ENCODE measurements around the gene MT1M. TPM values are rescaled to one million over a fixed set of nuclear protein-coding genes. Genes with fewer than 3 reads are reported as not detected.

The MT1M gene
- total RNA-seq, 1 experiment from 2014 or later: not detected

DNA sequence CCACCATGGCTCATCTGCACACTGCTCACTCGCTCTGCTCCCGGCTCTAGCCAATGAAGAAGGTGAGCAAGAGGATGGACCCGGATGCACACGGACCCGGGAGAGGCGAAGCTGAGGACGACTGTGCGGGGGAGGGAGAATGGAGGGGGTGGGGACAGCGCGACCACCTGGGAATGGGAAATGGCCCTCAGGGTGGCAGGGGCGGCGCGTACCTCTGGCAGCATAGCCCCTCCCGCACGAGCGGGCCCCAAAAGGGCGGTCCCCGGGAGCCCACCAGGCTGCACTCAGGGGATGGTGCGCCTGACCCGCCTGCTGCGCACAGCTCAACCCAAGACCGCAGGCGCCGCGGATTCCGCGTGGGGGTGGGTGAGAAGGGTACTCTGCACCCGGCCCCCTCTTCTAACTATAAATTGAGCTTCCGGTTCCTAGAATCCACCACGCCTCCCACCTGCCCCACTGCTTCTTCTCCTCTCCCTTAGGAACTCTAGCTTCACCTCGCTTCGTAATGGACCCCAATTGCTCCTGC is 43.3 kb downstream of the MT1M start:
- CTCF ChIA-PET: no interaction called here
- no peak overlapping the region for H3K4me2 ChIP-seq
- peaks cover 21% of the 10 kb centered on the region for H3F3A ChIP-seq (ENCODE audit: insufficient read depth, low read depth)
- H3K4me3 ChIP-seq: no peak overlapping the region
- no peaks in the 10 kb centered on the region for H3K27me3 ChIP-seq (ENCODE audit: insufficient read depth, low read depth)
- no peaks in the 10 kb centered on the region for H4K20me1 ChIP-seq (ENCODE audit: insufficient read depth)
- H3K36me3 ChIP-seq (ENCODE audit: low read depth): no peaks in the 10 kb centered on the region
- no peaks in the 10 kb centered on the region for H3K9me3 ChIP-seq (ENCODE audit: insufficient read depth, low read depth)
- TF ChIP-seq EZH2 (IDR thresholded peaks at IDR 0.05; ENCODE audit: low read depth) (no peak), CTCF (conservative IDR thresholded peaks at IDR 0.05) (no peak)
- H2AFZ ChIP-seq: no peak overlapping the region
- no peak for DNase-seq
- H3K79me2 ChIP-seq (ENCODE audit: low read depth): no peaks in the 10 kb centered on the region
- POLR2A ChIA-PET (ENCODE audit: unreplicated experiment): no interaction called here
- peaks cover 14% of the 10 kb centered on the region for H3K4me1 ChIP-seq (replicated peaks; ENCODE audit: insufficient read depth)
- no peaks in the 10 kb centered on the region for H3K9me2 ChIP-seq (ENCODE audit: insufficient read depth)
- intact Hi-C loops (cut with micrococcal nuclease; ENCODE audit: unreplicated experiment): no loop called here
- no peak overlapping the region for H3K27ac ChIP-seq
- no TSS peak for BruUV-seq (replicated peaks)

DNA sequence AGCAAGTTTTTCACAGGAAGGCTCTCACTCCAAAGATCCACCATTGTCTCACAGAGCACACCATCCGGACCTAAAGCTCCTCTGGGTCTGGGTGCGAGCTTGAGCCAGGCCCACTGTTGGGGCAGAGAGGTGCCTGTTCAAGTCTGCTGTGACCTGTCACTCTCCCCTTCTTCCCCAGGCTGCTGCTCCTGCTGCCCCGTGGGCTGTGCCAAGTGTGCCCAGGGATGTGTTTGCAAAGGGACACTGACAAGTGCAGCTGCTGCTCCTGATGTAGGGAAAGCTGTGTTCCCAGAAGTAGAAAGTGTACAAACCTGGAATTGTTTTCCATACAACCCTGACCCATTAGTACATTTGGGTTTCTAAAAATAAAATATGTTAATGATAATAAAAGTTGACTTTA is 45.0 kb downstream of the MT1M start:
- Histone ChIP-seq H3K27me3 (ENCODE audit: insufficient read depth, low read depth) (no peaks in the 10 kb centered on the region), H3K4me1 (replicated peaks; ENCODE audit: insufficient read depth) (peaks cover 27% of the 10 kb centered on the region), H3K79me2 (ENCODE audit: low read depth) (no peaks in the 10 kb centered on the region), H3K27ac (no peak overlapping the region), H3K4me3 (no peak overlapping the region), H4K20me1 (ENCODE audit: insufficient read depth) (no peaks in the 10 kb centered on the region), H3K9me3 (ENCODE audit: insufficient read depth, low read depth) (no peaks in the 10 kb centered on the region), H2AFZ (no peak overlapping the region), H3K4me2 (no peak overlapping the region), H3K36me3 (ENCODE audit: low read depth) (no peaks in the 10 kb centered on the region), H3F3A (ENCODE audit: insufficient read depth, low read depth) (peaks cover 29% of the 10 kb centered on the region), H3K9me2 (ENCODE audit: insufficient read depth) (no peaks in the 10 kb centered on the region)
- intact Hi-C loops (cut with micrococcal nuclease; ENCODE audit: unreplicated experiment): no loop called here
- TF ChIP-seq CTCF (conservative IDR thresholded peaks at IDR 0.05) (no peak), EZH2 (IDR thresholded peaks at IDR 0.05; ENCODE audit: low read depth) (no peak)
- CTCF ChIA-PET: no interaction called here
- BruUV-seq (replicated peaks): no TSS peak
- DNase-seq: no peak
- POLR2A ChIA-PET (ENCODE audit: unreplicated experiment): no interaction called here

GRCh38 chr16:56679078-56679730 is 46.7 kb downstream of the MT1M start:
- TF ChIP-seq EZH2 (IDR thresholded peaks at IDR 0.05; ENCODE audit: low read depth) (no peak), CTCF (conservative IDR thresholded peaks at IDR 0.05) (no peak)
- no peaks in the 10 kb centered on the region for H3K79me2 ChIP-seq (ENCODE audit: low read depth)
- intact Hi-C loops (cut with micrococcal nuclease; ENCODE audit: unreplicated experiment): no loop called here
- no peaks in the 10 kb centered on the region for H3K9me2 ChIP-seq (ENCODE audit: insufficient read depth)
- H3K9me3 ChIP-seq (ENCODE audit: insufficient read depth, low read depth): no peaks in the 10 kb centered on the region
- H3K36me3 ChIP-seq (ENCODE audit: low read depth): no peaks in the 10 kb centered on the region
- peaks cover 29% of the 10 kb centered on the region for H3F3A ChIP-seq (ENCODE audit: insufficient read depth, low read depth)
- BruUV-seq (replicated peaks): no TSS peak
- no peaks in the 10 kb centered on the region for H3K27me3 ChIP-seq (ENCODE audit: insufficient read depth, low read depth)
- 0 out of 2 replicates have a peak overlapping the region, but pooled peaks have one; percentile 34 for H3K4me2 ChIP-seq
- ChIA-PET POLR2A (ENCODE audit: unreplicated experiment) (interaction anchor here (0.6 to 0.7 kb wide), 3 partner anchors 10 to 228 kb away, joined by 3 to 4 read pairs (median 3); partner anchors contain the start of gene NUDT21), CTCF (interaction anchor here (0.6 kb wide), 1 partner anchor 22 kb away, joined by 5 read pairs; no protein-coding TSS in a partner anchor)
- H3K4me1 ChIP-seq (replicated peaks; ENCODE audit: insufficient read depth): peaks cover 36% of the 10 kb centered on the region
- no peak overlapping the region for H2AFZ ChIP-seq
- no peak for DNase-seq
- no peaks in the 10 kb centered on the region for H4K20me1 ChIP-seq (ENCODE audit: insufficient read depth)
- H3K4me3 ChIP-seq: no peak overlapping the region
- peak overlapping the region; percentile 31; the same call in 1 of the 2 replicates for H3K27ac ChIP-seq

All from PC-9 (cell line).